ENCODE measurements around the gene MAP3K21. TPM values are rescaled to one million over a fixed set of nuclear protein-coding genes. Genes with fewer than 3 reads are reported as not detected.

MAP3K21 gene
- total and polyA plus RNA-seq, 2 of the 4 experiments (the other 2 are of a cell fraction): 0.15 to 0.18 TPM

- ChIA-PET POLR2A (ENCODE audit: unreplicated experiment) (no interaction called here), CTCF (no interaction called here)
- H2AK9ac ChIP-seq (replicated peaks; ENCODE audit: low read depth, low read length, poor library complexity): no peak overlapping the region
- no peak overlapping the region for H3K9ac ChIP-seq (ENCODE audit: low read depth, low read length)
- H2AK5ac ChIP-seq (ENCODE audit: low read depth, low read length): no peak overlapping the region
- H3K9me1 ChIP-seq (ENCODE audit: insufficient read depth, low read length): no peaks in the 10 kb centered on the region
- WGBS, 2 experiments (ENCODE audit: extremely low coverage in 2 of 2, insufficient read length in 1 of 2): no CpG with 5 or more reads among the region's 7 CpGs
- no peak overlapping the region for H2BK20ac ChIP-seq (ENCODE audit: low read depth, low read length)
- BruUV-seq (replicated peaks): no TSS peak
- no peak overlapping the region for H3K23ac ChIP-seq (ENCODE audit: low read depth, low read length)
- no peaks in the 10 kb centered on the region for H3K9me3 ChIP-seq (ENCODE audit: control insufficient read depth, insufficient read depth, low read length)
- H3K4me2 ChIP-seq (ENCODE audit: low read depth, low read length): no peak overlapping the region
- no peak overlapping the region for H4K8ac ChIP-seq (ENCODE audit: low read depth in 2 of 2, low read length in 2 of 2)
- DNase-seq: no peak
- H3K36me3 ChIP-seq (ENCODE audit: control insufficient read depth, insufficient read depth, low read length): no peaks in the 10 kb centered on the region
- intact Hi-C loops (cut with micrococcal nuclease) (no loop called here), dilution Hi-C loops (cut with HindIII; ENCODE audit: low sequenced_read_pairs, unreplicated experiment) (no loop called here), in situ Hi-C loops (cut with MboI; ENCODE audit: low sequenced_read_pairs) (no loop called here)
- H3K14ac ChIP-seq (replicated peaks; ENCODE audit: low read depth, low read length): no peak overlapping the region
- no peaks in the 10 kb centered on the region for H3K79me1 ChIP-seq (ENCODE audit: low read depth in 1 of 2, low read length in 2 of 2)
- H4K20me1 ChIP-seq (ENCODE audit: insufficient read depth, low read length): no peaks in the 10 kb centered on the region
- no peak overlapping the region for H2AFZ ChIP-seq (replicated peaks; ENCODE audit: low read length, poor library complexity)
- no peak overlapping the region for H3K56ac ChIP-seq (ENCODE audit: extremely low read depth, insufficient read depth, low read length)
- H3K4ac ChIP-seq (ENCODE audit: low read depth, low read length): no peak overlapping the region
- H2BK120ac ChIP-seq (ENCODE audit: low read depth, low read length): no peak overlapping the region
- no peaks in the 10 kb centered on the region for H3K27me3 ChIP-seq (ENCODE audit: control insufficient read depth, insufficient read depth, low read length)
- H3K4me1 ChIP-seq (ENCODE audit: control insufficient read depth, insufficient read depth, low read length): no peaks in the 10 kb centered on the region
- H3K27ac ChIP-seq (ENCODE audit: insufficient read depth, low read length): no peak overlapping the region
- H2BK5ac ChIP-seq (ENCODE audit: low read depth, low read length, poor library complexity, severe bottlenecking): no peak overlapping the region
- no peak overlapping the region for H2BK15ac ChIP-seq (ENCODE audit: low read depth, low read length)
- H3K18ac ChIP-seq (ENCODE audit: low read depth, low read length): no peak overlapping the region
- no peak overlapping the region for H4K5ac ChIP-seq (ENCODE audit: low read depth, low read length)
- no peak for ATAC-seq (ENCODE audit: low read depth)
- no peak overlapping the region for H4K91ac ChIP-seq (ENCODE audit: insufficient read depth, low read depth, low read length)
- no peak overlapping the region for H3K4me3 ChIP-seq (ENCODE audit: insufficient read depth, low read depth, low read length)
- no peak for TF ChIP-seq RCOR1 (IDR thresholded peaks at IDR 0.05; ENCODE audit: insufficient replicate concordance, low read length)
- TF ChIP-seq CTCF (conservative IDR thresholded peaks at IDR 0.05; ENCODE audit: low read depth, low read length): no peak
- TF ChIP-seq CHD1 (IDR thresholded peaks at IDR 0.05; ENCODE audit: low read depth, low read length): no peak
- no peak for TF ChIP-seq MAZ (IDR thresholded peaks at IDR 0.05; ENCODE audit: borderline replicate concordance, low read depth, low read length)
- TF ChIP-seq BHLHE40 (IDR thresholded peaks at IDR 0.05; ENCODE audit: low read depth, low read length): no peak
- TF ChIP-seq MAFK (IDR thresholded peaks at IDR 0.05; ENCODE audit: low read depth, low read length): no peak
These were observed 52.4 kb downstream of the MAP3K21 start for GRCh38 chr1:233379869-233380438.
